Measurements from ENCODE around the gene SHOC2.

The SHOC2 gene

GRCh38 chr10:110919349-110919931 is at the start of gene SHOC2:
Gene SHOC2, plus strand, starts transcription at chr10:110919604. Its CDS starts 44,755 bp downstream, at chr10:110964359.
- H3K4me1 ChIP-seq (ENCODE audit: control insufficient read depth in 1 of 2, insufficient read depth in 2 of 2, low read length in 2 of 2): peaks cover 17 to 24% of the 10 kb centered on the region in 2 donors
- peak within 1 kb of the TSS; percentile 98 for H3K27ac ChIP-seq (ENCODE audit: low read depth, low read length)
- H3K9me3 ChIP-seq (ENCODE audit: control insufficient read depth in 1 of 2, low read length in 2 of 2): no peaks in the 10 kb centered on the region
- H3K9ac ChIP-seq (ENCODE audit: low read depth in 1 of 2, low read length in 2 of 2): peak within 1 kb of the TSS; percentile 95 to 99
- H3K27me3 ChIP-seq (ENCODE audit: control insufficient read depth in 1 of 2, insufficient read depth in 2 of 2, low read length in 2 of 2): no peaks in the 10 kb centered on the region
- peak within 1 kb of the TSS; percentile 87 to 97 for H3K4me3 ChIP-seq (ENCODE audit: low read depth in 1 of 2, low read length in 2 of 2)
- no peaks in the 10 kb centered on the region for H3K36me3 ChIP-seq (ENCODE audit: control insufficient read depth in 1 of 2, insufficient read depth in 2 of 2, low read length in 2 of 2)

GRCh38 chr10:110870823-110871297 is 48.5 kb upstream of the SHOC2 start:
- H3K4me1 ChIP-seq (ENCODE audit: control insufficient read depth in 1 of 2, insufficient read depth in 2 of 2, low read length in 2 of 2): peaks cover 21 to 52% of the 10 kb centered on the region in 2 donors
- peak overlapping the region; percentile 61 to 87 for H3K9ac ChIP-seq (ENCODE audit: low read depth in 1 of 2, low read length in 2 of 2)
- H3K27me3 ChIP-seq (ENCODE audit: control insufficient read depth in 1 of 2, insufficient read depth in 2 of 2, low read length in 2 of 2): no peaks in the 10 kb centered on the region
- peaks cover 0 to 2% of the 10 kb centered on the region in 2 donors for H3K36me3 ChIP-seq (ENCODE audit: control insufficient read depth in 1 of 2, insufficient read depth in 2 of 2, low read length in 2 of 2)
- H3K9me3 ChIP-seq (ENCODE audit: control insufficient read depth in 1 of 2, low read length in 2 of 2): no peaks in the 10 kb centered on the region
- H3K4me3 ChIP-seq (ENCODE audit: low read depth in 1 of 2, low read length in 2 of 2): peak overlapping the region; percentile 83 to 84
- H3K27ac ChIP-seq (ENCODE audit: low read depth, low read length): peak overlapping the region; percentile 94

- Histone ChIP-seq H3K27me3 (ENCODE audit: control insufficient read depth in 1 of 2, insufficient read depth in 2 of 2, low read length in 2 of 2) (no peaks in the 10 kb centered on the region), H3K9ac (ENCODE audit: low read depth in 1 of 2, low read length in 2 of 2) (peak within 1 kb of the TSS; percentile 87 to 89), H3K9me3 (ENCODE audit: control insufficient read depth in 1 of 2, low read length in 2 of 2) (no peaks in the 10 kb centered on the region), H3K27ac (ENCODE audit: low read depth, low read length) (peak within 1 kb of the TSS; percentile 94), H3K4me3 (ENCODE audit: low read depth in 1 of 2, low read length in 2 of 2) (peak within 1 kb of the TSS; percentile 83 to 84), H3K4me1 (ENCODE audit: control insufficient read depth in 1 of 2, insufficient read depth in 2 of 2, low read length in 2 of 2) (peaks cover 18 to 52% of the 10 kb centered on the region in 2 donors), H3K36me3 (ENCODE audit: control insufficient read depth in 1 of 2, insufficient read depth in 2 of 2, low read length in 2 of 2) (peaks cover 0 to 5% of the 10 kb centered on the region in 2 donors)
Observed at GRCh38 chr10:110871298-110872084, 47.9 kb upstream of the SHOC2 start, which contains the start of gene PDCD4. Gene PDCD4, plus strand, starts transcription at chr10:110871928. Its CDS starts 4,100 bp downstream, at chr10:110876028.

- peaks cover 0 to 8% of the 10 kb centered on the region in 2 donors for H3K36me3 ChIP-seq (ENCODE audit: control insufficient read depth in 1 of 2, insufficient read depth in 2 of 2, low read length in 2 of 2)
- peaks cover 11 to 48% of the 10 kb centered on the region in 2 donors for H3K4me1 ChIP-seq (ENCODE audit: control insufficient read depth in 1 of 2, insufficient read depth in 2 of 2, low read length in 2 of 2)
Observed at GRCh38 chr10:110872145-110872983, 47.0 kb upstream of the SHOC2 start.

GRCh38 chr10:110872984-110873923 is 46.1 kb upstream of the SHOC2 start:
- Histone ChIP-seq H3K36me3 (ENCODE audit: control insufficient read depth in 1 of 2, insufficient read depth in 2 of 2, low read length in 2 of 2) (peaks cover 4 to 13% of the 10 kb centered on the region in 2 donors), H3K27me3 (ENCODE audit: control insufficient read depth in 1 of 2, insufficient read depth in 2 of 2, low read length in 2 of 2) (no peaks in the 10 kb centered on the region), H3K4me1 (ENCODE audit: control insufficient read depth in 1 of 2, insufficient read depth in 2 of 2, low read length in 2 of 2) (peaks cover 11 to 47% of the 10 kb centered on the region in 2 donors), H3K4me3 (ENCODE audit: low read depth in 1 of 2, low read length in 2 of 2) (peak overlapping the region; percentile 83 to 84), H3K27ac (ENCODE audit: low read depth, low read length) (peak overlapping the region; percentile 94), H3K9me3 (ENCODE audit: control insufficient read depth in 1 of 2, low read length in 2 of 2) (no peaks in the 10 kb centered on the region), H3K9ac (ENCODE audit: low read depth in 1 of 2, low read length in 2 of 2) (peak overlapping the region; percentile 84 to 89)

More at GRCh38 chr10:110872145-110872983, 47.0 kb upstream of the SHOC2 start:
- Histone ChIP-seq H3K9ac (ENCODE audit: low read depth in 1 of 2, low read length in 2 of 2) (peak overlapping the region; percentile 84 to 89), H3K4me3 (ENCODE audit: low read depth in 1 of 2, low read length in 2 of 2) (peak overlapping the region; percentile 83 to 84), H3K27me3 (ENCODE audit: control insufficient read depth in 1 of 2, insufficient read depth in 2 of 2, low read length in 2 of 2) (no peaks in the 10 kb centered on the region), H3K9me3 (ENCODE audit: control insufficient read depth in 1 of 2, low read length in 2 of 2) (no peaks in the 10 kb centered on the region), H3K27ac (ENCODE audit: low read depth, low read length) (peak overlapping the region; percentile 94)

- peak overlapping the region; percentile 83 to 84 for H3K4me3 ChIP-seq (ENCODE audit: low read depth in 1 of 2, low read length in 2 of 2)
- H3K9ac ChIP-seq (ENCODE audit: low read depth in 1 of 2, low read length in 2 of 2): peak overlapping the region; percentile 53 to 89
- H3K27me3 ChIP-seq (ENCODE audit: control insufficient read depth in 1 of 2, insufficient read depth in 2 of 2, low read length in 2 of 2): no peaks in the 10 kb centered on the region
Observed at GRCh38 chr10:110873951-110874350, 45.5 kb upstream of the SHOC2 start.

GRCh38 chr10:110876000-110876399 is 43.4 kb upstream of the SHOC2 start:
- Histone ChIP-seq H3K4me1 (ENCODE audit: control insufficient read depth in 1 of 2, insufficient read depth in 2 of 2, low read length in 2 of 2) (peaks cover 11 to 48% of the 10 kb centered on the region in 2 donors), H3K27ac (ENCODE audit: low read depth, low read length) (no peak overlapping the region), H3K4me3 (ENCODE audit: low read depth in 1 of 2, low read length in 2 of 2) (peak overlapping the region in 1 of 2 donors; percentile 6)

More at GRCh38 chr10:110873951-110874350, 45.5 kb upstream of the SHOC2 start:
- Histone ChIP-seq H3K4me1 (ENCODE audit: control insufficient read depth in 1 of 2, insufficient read depth in 2 of 2, low read length in 2 of 2) (peaks cover 11 to 47% of the 10 kb centered on the region in 2 donors), H3K9me3 (ENCODE audit: control insufficient read depth in 1 of 2, low read length in 2 of 2) (no peaks in the 10 kb centered on the region), H3K36me3 (ENCODE audit: control insufficient read depth in 1 of 2, insufficient read depth in 2 of 2, low read length in 2 of 2) (peaks cover 11 to 17% of the 10 kb centered on the region in 2 donors), H3K27ac (ENCODE audit: low read depth, low read length) (no peak overlapping the region)

GRCh38 chr10:110876788-110877187 is 42.6 kb upstream of the SHOC2 start:
- Histone ChIP-seq H3K27ac (ENCODE audit: low read depth, low read length) (no peak overlapping the region), H3K27me3 (ENCODE audit: control insufficient read depth in 1 of 2, insufficient read depth in 2 of 2, low read length in 2 of 2) (no peaks in the 10 kb centered on the region), H3K9ac (ENCODE audit: low read depth in 1 of 2, low read length in 2 of 2) (no peak overlapping the region), H3K36me3 (ENCODE audit: control insufficient read depth in 1 of 2, insufficient read depth in 2 of 2, low read length in 2 of 2) (peaks cover 27 to 29% of the 10 kb centered on the region in 2 donors), H3K4me3 (ENCODE audit: low read depth in 1 of 2, low read length in 2 of 2) (no peak overlapping the region), H3K9me3 (ENCODE audit: control insufficient read depth in 1 of 2, low read length in 2 of 2) (no peaks in the 10 kb centered on the region), H3K4me1 (ENCODE audit: control insufficient read depth in 1 of 2, insufficient read depth in 2 of 2, low read length in 2 of 2) (peaks cover 7 to 45% of the 10 kb centered on the region in 2 donors)

More at GRCh38 chr10:110876000-110876399, 43.4 kb upstream of the SHOC2 start:
- Histone ChIP-seq H3K27me3 (ENCODE audit: control insufficient read depth in 1 of 2, insufficient read depth in 2 of 2, low read length in 2 of 2) (no peaks in the 10 kb centered on the region), H3K36me3 (ENCODE audit: control insufficient read depth in 1 of 2, insufficient read depth in 2 of 2, low read length in 2 of 2) (peaks cover 21 to 28% of the 10 kb centered on the region in 2 donors), H3K9me3 (ENCODE audit: control insufficient read depth in 1 of 2, low read length in 2 of 2) (no peaks in the 10 kb centered on the region), H3K9ac (ENCODE audit: low read depth in 1 of 2, low read length in 2 of 2) (no peak overlapping the region)

- Histone ChIP-seq H3K27ac (ENCODE audit: low read depth, low read length) (no peak overlapping the region), H3K36me3 (ENCODE audit: control insufficient read depth in 1 of 2, insufficient read depth in 2 of 2, low read length in 2 of 2) (peaks cover 40 to 47% of the 10 kb centered on the region in 2 donors)
Observed at GRCh38 chr10:110880012-110880411, 39.4 kb upstream of the SHOC2 start.

More at GRCh38 chr10:110880012-110880411, 39.4 kb upstream of the SHOC2 start:
- Histone ChIP-seq H3K27me3 (ENCODE audit: control insufficient read depth in 1 of 2, insufficient read depth in 2 of 2, low read length in 2 of 2) (no peaks in the 10 kb centered on the region), H3K9me3 (ENCODE audit: control insufficient read depth in 1 of 2, low read length in 2 of 2) (no peaks in the 10 kb centered on the region), H3K4me3 (ENCODE audit: low read depth in 1 of 2, low read length in 2 of 2) (no peak overlapping the region), H3K9ac (ENCODE audit: low read depth in 1 of 2, low read length in 2 of 2) (no peak overlapping the region), H3K4me1 (ENCODE audit: control insufficient read depth in 1 of 2, insufficient read depth in 2 of 2, low read length in 2 of 2) (peaks cover 13 to 53% of the 10 kb centered on the region in 2 donors)
